ENCODE results near the gene SMARCA5.

GRCh38 chr4:143555676-143556075, 42.2 kb downstream of the SMARCA5 start:
- TF ChIP-seq ZNF121 (CRISPR knock-in tag; conservative IDR thresholded peaks at IDR 0.05) (no peak), POLR2A (conservative IDR thresholded peaks at IDR 0.05) (no peak), CTCF (IDR thresholded peaks at IDR 0.05 in 2 of 3, conservative IDR thresholded peaks at IDR 0.05 in 1 of 3; ENCODE audit: insufficient read depth in 2 of 3, low read depth in 1 of 3, low read length in 3 of 3) (no peak), E2F4 (CRISPR knock-in tag; IDR thresholded peaks at IDR 0.05; ENCODE audit: low read depth) (no peak), EP300 (IDR thresholded peaks at IDR 0.05; ENCODE audit: low read length) (no peak), ZFP1 (CRISPR knock-in tag; IDR thresholded peaks at IDR 0.05) (no peak)

Data from K562 (cell line).